Activated B cell treated with CpG ODN at 0.5 μM for 24 hours (primary cell): ENCODE measurements around the gene OGN. TPM values are rescaled to one million over a fixed set of nuclear protein-coding genes. Genes with fewer than 3 reads are reported as not detected.

Experiments
- ATAC-seq: fragments of 200-7000 bp; cut with Tn5 transposase; one replicate; pipeline ENCODE4 v1.10.0; 2021; ENCODE audit warnings: low read depth, mild to moderate bottlenecking, moderate library complexity
- CTCF ChIA-PET: fragments of 350-600 bp; sonication (Branson Sonifier 250); formaldehyde crosslinking; loops from one replicate; lab custom pipeline; 2021; ENCODE audit warnings: antibody characterized with exemption; lab: Charles Lee
- POLR2A ChIA-PET: fragments of 350-600 bp; sonication (Branson Sonifier 250); formaldehyde crosslinking; loops from one replicate; lab custom pipeline; 2021; ENCODE audit warnings: antibody characterized with exemption; lab: Charles Lee
- DNase-seq: peaks from one replicate; pipeline ENCODE4 v3.0.0; 2022
- H3K27ac Mint-ChIP-seq: one replicate; pipeline ENCODE4 v1.8.0; 2020; ENCODE audit warnings: mixed read lengths
- H3K27me3 Mint-ChIP-seq: one replicate; pipeline ENCODE4 v1.8.0; 2021; ENCODE audit warnings: mixed read lengths
- H3K36me3 Mint-ChIP-seq: one replicate; pipeline ENCODE4 v1.8.0; 2021; ENCODE audit warnings: low read depth, mixed read lengths
- H3K4me1 Mint-ChIP-seq: one replicate; pipeline ENCODE4 v1.8.0; 2021; ENCODE audit warnings: mixed read lengths
- H3K4me3 Mint-ChIP-seq: one replicate; pipeline ENCODE4 v1.8.0; 2020; ENCODE audit warnings: mild to moderate bottlenecking, mixed read lengths
- H3K9me3 Mint-ChIP-seq: one replicate; pipeline ENCODE4 v1.8.0; 2020; ENCODE audit warnings: mixed read lengths
- intact Hi-C: fragments of 100-400 bp; cut with micrococcal nuclease; formaldehyde crosslinking; loops from one replicate; pipeline ENCODE4 v1.15.1; 2024
- total RNA-seq: library from RNA; stranded (reverse); gene quantifications from 2 replicates; pipeline ENCODE4 v1.2.3, GENCODE V29; 2022
- TF ChIP-seq, protein P1 (sequence below): fragments of 200-600 bp; IDR thresholded peaks from one replicate; pipeline ENCODE4 v1.8.0; 2022; ENCODE audit warnings: antibody characterized with exemption, mild to moderate bottlenecking

Gene OGN
- total RNA-seq, 1 donor from 2014 or later = not detected

GRCh38 chr9:92381775-92382174 is 22.6 kb downstream of the OGN start:
- ChIA-PET CTCF (no interaction called here), POLR2A (interaction anchor here (0.6 kb wide), 1 partner anchor 10 kb away, joined by 5 read pairs; no protein-coding TSS in a partner anchor)
- TF ChIP-seq, protein P1, sequence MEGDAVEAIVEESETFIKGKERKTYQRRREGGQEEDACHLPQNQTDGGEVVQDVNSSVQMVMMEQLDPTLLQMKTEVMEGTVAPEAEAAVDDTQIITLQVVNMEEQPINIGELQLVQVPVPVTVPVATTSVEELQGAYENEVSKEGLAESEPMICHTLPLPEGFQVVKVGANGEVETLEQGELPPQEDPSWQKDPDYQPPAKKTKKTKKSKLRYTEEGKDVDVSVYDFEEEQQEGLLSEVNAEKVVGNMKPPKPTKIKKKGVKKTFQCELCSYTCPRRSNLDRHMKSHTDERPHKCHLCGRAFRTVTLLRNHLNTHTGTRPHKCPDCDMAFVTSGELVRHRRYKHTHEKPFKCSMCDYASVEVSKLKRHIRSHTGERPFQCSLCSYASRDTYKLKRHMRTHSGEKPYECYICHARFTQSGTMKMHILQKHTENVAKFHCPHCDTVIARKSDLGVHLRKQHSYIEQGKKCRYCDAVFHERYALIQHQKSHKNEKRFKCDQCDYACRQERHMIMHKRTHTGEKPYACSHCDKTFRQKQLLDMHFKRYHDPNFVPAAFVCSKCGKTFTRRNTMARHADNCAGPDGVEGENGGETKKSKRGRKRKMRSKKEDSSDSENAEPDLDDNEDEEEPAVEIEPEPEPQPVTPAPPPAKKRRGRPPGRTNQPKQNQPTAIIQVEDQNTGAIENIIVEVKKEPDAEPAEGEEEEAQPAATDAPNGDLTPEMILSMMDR = no peak
- Mint-ChIP-seq H3K36me3 (peaks cover 3% of the 10 kb centered on the region), H3K27me3 (no peaks in the 10 kb centered on the region), H3K9me3 (no peaks in the 10 kb centered on the region), H3K4me3 (no peak overlapping the region), H3K4me1 (no peaks in the 10 kb centered on the region), H3K27ac (no peak overlapping the region)
- DNase-seq (no peak), ATAC-seq (no peak)
- intact Hi-C loops = no loop called here

DNA sequence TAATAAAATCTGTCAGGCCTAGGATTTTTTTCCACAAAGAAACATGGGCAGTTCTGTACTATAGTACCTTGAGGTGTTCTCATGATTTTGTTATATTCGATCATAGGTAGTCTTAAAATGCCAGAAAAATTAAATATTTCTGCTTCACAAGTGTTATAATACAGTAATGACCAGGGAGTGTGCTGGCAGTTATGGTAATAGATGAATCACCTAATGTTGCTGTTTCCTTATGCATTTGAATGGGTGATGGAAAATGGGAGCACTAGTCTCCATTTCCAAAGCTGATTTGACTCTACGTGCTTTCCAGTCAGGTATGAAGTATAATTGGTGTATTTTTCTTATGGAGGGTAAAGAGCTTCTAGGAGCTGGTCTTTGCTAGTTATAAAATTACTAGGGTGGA is 23.8 kb downstream of the OGN start:
- Mint-ChIP-seq H3K27me3 (no peaks in the 10 kb centered on the region), H3K4me3 (no peak overlapping the region), H3K27ac (no peak overlapping the region), H3K4me1 (no peaks in the 10 kb centered on the region), H3K36me3 (peaks cover 12% of the 10 kb centered on the region), H3K9me3 (peaks cover 7% of the 10 kb centered on the region)
- ATAC-seq (no peak), DNase-seq (no peak)
- TF ChIP-seq, protein P1 = no peak
- CTCF ChIA-PET = no interaction called here
- POLR2A ChIA-PET = no interaction called here
- intact Hi-C loops = no loop called here

- no peak overlapping the region for H3K4me3 Mint-ChIP-seq
- TF ChIP-seq, protein P1 = no peak
- peaks cover 19% of the 10 kb centered on the region for H3K36me3 Mint-ChIP-seq
- H3K4me1 Mint-ChIP-seq = no peaks in the 10 kb centered on the region
- intact Hi-C loops = no loop called here
- DNase-seq (no peak), ATAC-seq (no peak)
- peaks cover 15% of the 10 kb centered on the region for H3K9me3 Mint-ChIP-seq
- ChIA-PET CTCF (no interaction called here), POLR2A (no interaction called here)
- no peaks in the 10 kb centered on the region for H3K27me3 Mint-ChIP-seq
- no peak overlapping the region for H3K27ac Mint-ChIP-seq
Measured at GRCh38 chr9:92378865-92379560, 25.4 kb downstream of the OGN start.

- ATAC-seq = no peak
- no peaks in the 10 kb centered on the region for H3K27me3 Mint-ChIP-seq
- TF ChIP-seq, protein P1 = no peak
- peaks cover 16% of the 10 kb centered on the region for H3K9me3 Mint-ChIP-seq
- peaks cover 20% of the 10 kb centered on the region for H3K36me3 Mint-ChIP-seq
- H3K27ac Mint-ChIP-seq = no peak overlapping the region
- ChIA-PET CTCF (no interaction called here), POLR2A (no interaction called here)
- no peaks in the 10 kb centered on the region for H3K4me1 Mint-ChIP-seq
- no peak overlapping the region for H3K4me3 Mint-ChIP-seq
- no peak for DNase-seq
- intact Hi-C loops = no loop called here
Measured at GRCh38 chr9:92377876-92378275, 26.5 kb downstream of the OGN start.

GRCh38 chr9:92373167-92373566 is 31.2 kb downstream of the OGN start:
- ChIA-PET CTCF (no interaction called here), POLR2A (no interaction called here)
- TF ChIP-seq, protein P1 = no peak
- DNase-seq = no peak
- H3K4me1 Mint-ChIP-seq = no peaks in the 10 kb centered on the region
- peaks cover 23% of the 10 kb centered on the region for H3K9me3 Mint-ChIP-seq
- H3K27ac Mint-ChIP-seq = no peak overlapping the region
- intact Hi-C loops = no loop called here
- ATAC-seq = no peak
- no peak overlapping the region for H3K4me3 Mint-ChIP-seq
- peaks cover 25% of the 10 kb centered on the region for H3K36me3 Mint-ChIP-seq
- H3K27me3 Mint-ChIP-seq = no peaks in the 10 kb centered on the region
